Stimulated activated CD8-positive, alpha-beta memory T cell treated with anti-CD3 and anti-CD28 coated beads, Interleukin-7, amount 100 ng/mL, for 24 hours (primary cell): ENCODE measurements around the gene HIVEP2.

ENCODE experiments used
- DNase-seq: peaks from one replicate; pipeline ENCODE4 v3.0.0-alpha.2; 2020; ENCODE audit warnings: low read depth

The HIVEP2 gene

GRCh38 chr6:142925575-142926110 is 19.3 kb downstream of the HIVEP2 start:
- no peak for DNase-seq

DNA sequence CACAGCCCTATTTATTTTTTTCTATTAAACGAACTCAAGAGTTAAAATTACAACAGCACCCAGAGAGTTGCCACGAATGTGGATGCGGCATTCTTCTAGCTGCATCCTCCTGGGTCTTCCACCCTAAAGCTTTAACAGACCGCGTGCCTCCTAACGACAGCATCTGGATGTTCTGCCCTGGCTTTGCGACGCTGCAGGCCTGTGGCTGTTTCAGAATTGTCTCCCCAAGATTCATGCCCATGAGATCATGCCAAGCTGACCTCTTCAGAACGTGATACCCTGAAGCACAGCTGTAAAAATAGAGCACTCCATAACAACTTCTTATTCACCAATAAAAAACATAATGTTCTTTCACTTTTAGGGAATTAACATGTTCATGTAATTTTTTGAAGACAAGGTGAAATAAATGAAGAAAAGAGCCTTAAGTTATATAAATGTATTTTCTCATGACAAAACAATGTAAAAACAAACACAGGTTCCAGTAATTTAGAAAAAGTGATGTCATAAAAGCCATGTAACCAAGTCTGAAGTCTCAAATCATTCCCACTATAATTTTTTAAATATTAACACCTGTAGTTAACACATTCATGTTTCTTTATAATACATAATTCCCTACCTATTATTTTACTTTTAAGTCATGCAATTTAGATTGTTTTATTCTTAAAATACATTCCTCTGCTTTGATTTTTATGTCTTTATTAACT is 26.5 kb downstream of the HIVEP2 start:
- no peak for DNase-seq

GRCh38 chr6:142916881-142917280 is 28.1 kb downstream of the HIVEP2 start:
- DNase-seq, result no peak

- DNase-seq, result no peak
These were observed 29.9 kb downstream of the HIVEP2 start for GRCh38 chr6:142914937-142915697.

GRCh38 chr6:142914369-142914768 is 30.6 kb downstream of the HIVEP2 start:
- no peak for DNase-seq

GRCh38 chr6:142913511-142914047 is 31.4 kb downstream of the HIVEP2 start:
- peak; percentile 26 for DNase-seq

- DNase-seq, result no peak
These were observed 31.9 kb downstream of the HIVEP2 start for GRCh38 chr6:142913036-142913510.

GRCh38 chr6:142912125-142912524 is 32.9 kb downstream of the HIVEP2 start:
- no peak for DNase-seq

- no peak for DNase-seq
These were observed 33.5 kb downstream of the HIVEP2 start for GRCh38 chr6:142911430-142911829.

GRCh38 chr6:142909686-142910085 is 35.3 kb downstream of the HIVEP2 start:
- no peak for DNase-seq

DNA sequence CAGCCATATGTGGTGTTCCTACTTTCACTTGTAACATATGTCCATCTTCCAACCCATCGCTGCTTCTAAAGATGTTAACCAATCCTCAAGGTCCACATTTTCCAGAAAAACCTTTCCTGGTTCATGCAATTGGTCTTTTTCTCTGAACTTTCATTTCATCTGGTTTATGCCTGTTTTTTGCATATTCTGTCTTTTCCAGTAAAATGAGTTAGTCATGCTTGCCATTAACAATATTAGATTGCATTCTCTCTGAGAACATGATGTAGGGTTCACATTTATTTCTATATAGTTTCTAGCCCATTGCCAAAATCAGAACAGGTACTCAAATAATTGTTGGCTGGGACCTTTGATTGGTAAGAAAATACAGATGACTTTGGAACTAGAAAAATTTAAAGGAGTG is 36.7 kb downstream of the HIVEP2 start:
- no peak for DNase-seq

- DNase-seq, result no peak
These were observed 37.4 kb downstream of the HIVEP2 start for GRCh38 chr6:142907544-142907943.

GRCh38 chr6:142906945-142907470 is 38.0 kb downstream of the HIVEP2 start:
- no peak for DNase-seq

GRCh38 chr6:142903812-142904211 is 41.2 kb downstream of the HIVEP2 start:
- no peak for DNase-seq

DNA sequence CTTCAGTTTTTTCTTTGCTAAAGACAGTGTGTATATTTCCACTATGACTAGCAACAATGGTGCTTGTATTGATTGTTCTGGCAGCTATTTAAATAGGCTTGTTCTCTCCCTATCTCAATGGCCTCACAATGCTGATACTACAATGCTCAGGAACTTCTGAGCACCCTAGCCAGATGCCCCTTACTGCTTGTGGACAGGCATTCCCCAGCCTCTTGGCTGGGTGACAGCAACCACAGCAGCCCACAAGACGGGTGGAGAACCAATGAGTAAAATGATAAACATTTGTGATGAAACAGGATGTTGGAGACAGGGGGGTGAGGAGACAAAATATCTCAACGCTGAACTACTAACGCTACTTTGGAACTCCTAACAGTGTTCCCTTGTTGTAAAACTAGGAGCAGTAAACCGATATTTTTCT is 42.3 kb downstream of the HIVEP2 start:
- DNase-seq, result no peak

- DNase-seq, result no peak
These were observed 43.4 kb downstream of the HIVEP2 start for GRCh38 chr6:142901611-142902010.

GRCh38 chr6:142900227-142900971 is 44.6 kb downstream of the HIVEP2 start:
- DNase-seq, result no peak

DNA sequence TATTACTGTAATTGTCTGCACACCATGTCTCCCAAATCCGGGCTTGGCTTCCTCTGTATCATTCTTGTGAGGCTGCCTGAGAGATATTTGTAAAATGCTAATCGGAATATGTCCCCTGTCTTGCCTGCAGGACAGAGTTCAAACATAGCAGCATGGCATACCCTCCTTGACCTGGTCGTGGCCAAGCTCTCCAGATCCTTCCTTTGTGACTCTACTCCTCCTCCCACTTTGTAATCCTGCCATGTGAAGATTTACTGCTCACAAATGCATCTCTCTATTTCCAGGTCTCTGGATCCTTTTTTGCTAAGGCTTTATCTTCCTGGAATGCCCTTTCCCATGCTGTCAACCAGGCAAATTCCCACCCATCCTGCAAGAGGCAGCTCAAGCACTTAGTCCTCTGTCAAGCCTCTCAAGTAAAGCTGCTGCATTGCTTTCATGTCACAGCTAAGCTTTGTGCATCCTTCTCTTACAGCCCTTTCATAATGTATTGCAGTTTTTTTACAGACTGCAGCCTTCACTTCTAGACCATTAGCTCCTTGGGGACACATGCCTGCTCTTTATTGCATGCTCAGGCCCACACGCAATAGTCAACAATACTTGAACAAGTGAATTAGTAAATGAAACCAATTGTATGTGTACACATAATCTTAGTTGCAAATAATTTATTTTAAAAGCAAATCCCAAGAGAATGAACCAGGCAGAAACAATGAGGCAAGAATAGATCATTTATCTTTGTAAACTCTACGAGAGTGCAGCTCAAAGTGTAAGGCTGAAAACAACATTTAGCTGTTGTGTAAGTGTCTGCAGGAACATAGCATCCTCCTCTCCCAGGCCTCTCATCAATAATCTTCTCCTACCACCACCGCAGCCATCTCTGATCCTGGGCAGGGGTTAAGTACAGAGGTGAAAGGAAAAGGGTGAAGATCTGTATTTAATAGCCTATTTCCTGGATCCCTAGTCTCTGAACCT is 45.8 kb downstream of the HIVEP2 start:
- no peak for DNase-seq

GRCh38 chr6:142897659-142898058 is 47.3 kb downstream of the HIVEP2 start:
- no peak for DNase-seq

GRCh38 chr6:142896732-142897131 is 48.2 kb downstream of the HIVEP2 start:
- no peak for DNase-seq

- no peak for DNase-seq
These were observed 51.9 kb downstream of the HIVEP2 start for GRCh38 chr6:142893088-142893487.
